GM06990 (cell line): Measurements from ENCODE around the gene HLA-DOB.

Experiments used
- DNase-seq: peaks from one replicate; pipeline ENCODE4 v3.0.0-alpha.2; 2011; ENCODE audit not compliant: insufficient read length; ENCODE audit errors: extremely low read depth
- H3K27me3 ChIP-seq: replicated peaks from 2 replicates; pipeline ENCODE4 v1.6.0; 2011; ENCODE audit warnings: low read length; ENCODE audit not compliant: control insufficient read depth, insufficient read depth
- H3K36me3 ChIP-seq: 2 replicates; pipeline ENCODE4 v1.5.1; 2011; ENCODE audit warnings: low read length; ENCODE audit not compliant: control insufficient read depth, insufficient read depth
- H3K4me3 ChIP-seq: replicated peaks from 2 replicates; pipeline ENCODE4 v1.5.1; 2011; ENCODE audit warnings: low read depth, mild to moderate bottlenecking, control low read depth, low read length
- CTCF ChIP-seq: IDR thresholded peaks from 2 replicates; pipeline ENCODE4 v1.5.1; 2011; ENCODE audit warnings: low read length, control low read depth, mild to moderate bottlenecking, inconsistent platforms; ENCODE audit not compliant: insufficient read depth, poor library complexity, severe bottlenecking

HLA-DOB gene

GRCh38 chr6:32830936-32831335 is 14.1 kb upstream of the HLA-DOB start:
- peaks cover 40% of the 10 kb centered on the region for H3K36me3 ChIP-seq
- no peak for TF ChIP-seq CTCF
- no peak overlapping the region for H3K4me3 ChIP-seq
- H3K27me3 ChIP-seq = no peaks in the 10 kb centered on the region
- DNase-seq = no peak

- H3K4me3 ChIP-seq = no peak overlapping the region
- DNase-seq = no peak
- H3K36me3 ChIP-seq = peaks cover 37% of the 10 kb centered on the region
Measured at GRCh38 chr6:32830017-32830416, 13.2 kb upstream of the HLA-DOB start.

GRCh38 chr6:32829495-32829894 is 12.7 kb upstream of the HLA-DOB start:
- Histone ChIP-seq H3K4me3 (no peak overlapping the region), H3K27me3 (no peaks in the 10 kb centered on the region), H3K36me3 (peaks cover 35% of the 10 kb centered on the region)
- DNase-seq = no peak
- no peak for TF ChIP-seq CTCF

More at GRCh38 chr6:32830017-32830416, 13.2 kb upstream of the HLA-DOB start:
- TF ChIP-seq CTCF = no peak
- no peaks in the 10 kb centered on the region for H3K27me3 ChIP-seq

- peaks cover 30% of the 10 kb centered on the region for H3K36me3 ChIP-seq
- no peak for DNase-seq
- TF ChIP-seq CTCF = no peak
- H3K27me3 ChIP-seq = no peaks in the 10 kb centered on the region
- no peak overlapping the region for H3K4me3 ChIP-seq
Measured at GRCh38 chr6:32827025-32827424, 10.2 kb upstream of the HLA-DOB start.

- Histone ChIP-seq H3K4me3 (no peak overlapping the region), H3K27me3 (no peaks in the 10 kb centered on the region), H3K36me3 (peaks cover 26% of the 10 kb centered on the region)
- DNase-seq = no peak
- TF ChIP-seq CTCF = peak; percentile 32
Measured at GRCh38 chr6:32825966-32826365, 9.2 kb upstream of the HLA-DOB start.

GRCh38 chr6:32819729-32820128 is 2.9 kb upstream of the HLA-DOB start:
- Histone ChIP-seq H3K36me3 (no peaks in the 10 kb centered on the region), H3K27me3 (no peaks in the 10 kb centered on the region), H3K4me3 (no peak overlapping the region)
- no peak for TF ChIP-seq CTCF
- no peak for DNase-seq
